Ramos (cell line): ENCODE data around the gene DMAC2L.

Experiments
- in situ Hi-C: fragments of 300-500 bp; cut with MboI; formaldehyde crosslinking; loops from one replicate; pipeline ENCODE4 v1.14.3; 2022; ENCODE audit warnings: low sequenced_read_pairs; ENCODE audit not compliant: unreplicated experiment

DMAC2L gene

DNA sequence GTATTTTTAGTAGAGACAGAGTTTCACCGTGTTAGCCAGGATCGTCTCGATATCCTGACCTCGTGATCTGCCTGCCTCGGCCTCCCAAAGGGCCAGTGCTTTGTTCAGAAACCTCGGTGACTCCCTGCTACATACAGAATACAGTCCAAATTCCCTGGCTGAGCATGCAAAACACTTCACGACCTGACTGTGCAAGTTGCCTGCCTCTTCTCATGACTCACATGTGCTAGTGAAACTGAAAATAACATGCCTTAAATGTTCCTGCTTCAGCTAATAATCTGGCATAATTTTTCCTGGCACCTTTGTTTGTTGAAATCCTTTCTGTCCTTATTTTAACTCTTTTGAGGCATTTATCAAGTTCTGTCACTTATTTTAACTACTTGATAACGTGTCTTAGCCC lies 8.2 kb downstream of the DMAC2L start:
- in situ Hi-C loops, result loop anchor here (5.0 kb wide), 1 partner anchor 207 kb away; no protein-coding TSS in a partner anchor

DNA sequence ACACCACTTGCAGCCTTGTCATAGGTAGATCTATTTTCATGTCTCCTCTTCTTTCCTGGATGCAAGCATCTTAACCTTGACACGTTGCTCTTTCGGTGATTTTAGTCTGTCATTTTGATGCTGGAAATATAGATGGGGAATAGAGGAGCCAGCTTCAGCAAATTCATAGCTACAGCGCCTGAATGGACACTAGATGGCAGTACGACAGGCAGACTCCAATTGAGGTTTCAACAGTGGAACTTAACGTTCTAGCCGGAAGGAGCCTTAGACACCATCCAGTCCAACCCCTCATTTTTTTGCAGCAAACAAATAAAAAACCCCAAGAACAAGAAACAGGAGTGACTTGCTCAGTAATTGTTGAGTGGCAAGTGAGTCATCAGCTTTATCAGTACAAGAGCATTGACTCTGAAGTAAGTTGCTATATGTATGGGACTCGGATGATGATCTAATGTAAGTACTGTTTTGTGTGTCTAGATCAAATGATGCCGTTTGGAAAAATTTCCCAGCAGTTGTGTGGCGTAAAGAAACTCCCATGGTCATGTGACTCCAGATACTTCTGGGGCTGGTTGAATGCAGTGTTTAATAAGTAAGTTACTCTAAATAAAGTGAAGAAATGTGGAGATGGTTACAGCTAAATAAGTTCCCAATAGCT lies 9.0 kb downstream of the DMAC2L start:
- in situ Hi-C loops, result loop anchor here (5.0 kb wide), 1 partner anchor 206 kb away; no protein-coding TSS in a partner anchor

DNA sequence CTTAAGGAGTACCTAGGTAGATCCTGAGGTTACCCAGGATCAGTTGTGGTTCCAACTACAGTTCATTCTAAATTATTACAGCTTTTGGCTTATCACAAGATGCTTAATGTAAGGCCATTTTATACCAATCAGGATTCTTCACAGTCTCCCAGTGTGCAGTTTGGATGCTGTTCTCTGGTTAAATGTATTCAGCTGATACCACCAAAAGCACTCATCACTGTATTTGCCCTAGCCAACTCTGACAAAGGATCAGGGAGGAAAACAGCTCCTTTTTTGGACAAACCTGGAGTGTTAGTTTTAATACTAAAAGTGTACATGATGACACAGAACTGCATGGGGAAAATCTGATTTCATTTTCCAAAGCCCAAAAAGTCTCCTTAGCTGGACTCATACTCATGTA lies 19.5 kb downstream of the DMAC2L start:
- in situ Hi-C loops, result no loop called here

DNA sequence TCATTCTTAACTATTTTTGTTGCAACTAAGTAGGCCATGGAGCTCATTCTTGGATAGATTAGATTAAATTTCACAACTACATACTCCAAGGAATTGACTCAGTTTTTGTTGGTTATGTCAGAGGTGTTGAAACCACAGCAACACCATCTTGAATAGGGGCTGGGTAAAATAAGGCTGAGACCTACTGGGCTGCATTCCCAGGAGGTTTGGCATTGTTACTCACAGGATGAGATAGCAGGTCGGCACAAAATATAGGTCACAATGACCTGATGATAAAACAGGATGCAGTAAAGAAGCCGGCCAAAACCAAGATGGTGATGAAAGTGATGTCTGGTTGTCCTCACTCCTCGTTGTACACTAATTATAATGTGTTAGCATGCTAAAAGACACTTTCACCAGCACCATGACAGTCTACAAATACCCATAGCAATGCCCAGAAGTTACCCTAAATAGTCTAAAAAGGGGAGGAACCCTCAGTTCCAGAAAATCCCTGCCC lies 20.9 kb downstream of the DMAC2L start:
- in situ Hi-C loops, result no loop called here

DNA sequence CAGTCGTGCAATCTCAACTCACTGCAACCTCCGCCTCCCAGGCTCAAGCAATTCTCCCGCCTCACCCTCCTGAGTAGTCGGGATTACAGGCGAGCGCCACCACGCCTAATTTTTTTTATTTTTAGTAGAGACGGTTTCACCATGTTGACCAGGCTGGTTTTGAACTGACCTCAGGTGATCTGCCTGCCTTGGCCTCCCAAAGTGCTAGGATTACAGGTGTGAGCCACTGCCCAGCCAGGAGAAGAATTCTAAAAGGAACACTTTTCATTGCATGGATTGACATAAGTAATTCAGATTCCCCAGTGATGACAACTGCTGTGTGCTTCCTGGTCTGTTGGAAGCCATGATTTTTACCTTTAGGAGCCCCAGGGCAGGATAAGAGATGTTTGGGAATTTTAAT lies 22.1 kb downstream of the DMAC2L start:
- in situ Hi-C loops, result no loop called here

DNA sequence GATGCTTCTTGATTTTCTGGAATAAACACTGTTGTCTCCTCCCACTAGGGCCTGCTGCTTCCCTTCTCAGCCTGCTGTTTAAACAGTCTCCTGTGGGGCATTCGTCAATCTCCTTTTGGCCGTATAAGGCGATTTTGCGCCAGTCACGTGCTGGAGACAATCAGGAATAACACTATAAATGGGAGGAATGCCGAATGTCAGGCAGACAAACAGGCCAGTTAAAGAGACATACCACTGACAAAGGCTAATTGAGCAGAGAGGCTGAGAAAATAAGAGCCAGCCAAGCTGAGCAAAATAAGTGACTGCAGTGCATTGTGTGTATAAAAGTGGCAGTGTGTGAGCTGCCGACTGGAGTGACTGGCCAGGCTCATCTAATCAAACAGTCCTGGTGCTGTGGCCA lies 23.3 kb downstream of the DMAC2L start:
- in situ Hi-C loops, result no loop called here

DNA sequence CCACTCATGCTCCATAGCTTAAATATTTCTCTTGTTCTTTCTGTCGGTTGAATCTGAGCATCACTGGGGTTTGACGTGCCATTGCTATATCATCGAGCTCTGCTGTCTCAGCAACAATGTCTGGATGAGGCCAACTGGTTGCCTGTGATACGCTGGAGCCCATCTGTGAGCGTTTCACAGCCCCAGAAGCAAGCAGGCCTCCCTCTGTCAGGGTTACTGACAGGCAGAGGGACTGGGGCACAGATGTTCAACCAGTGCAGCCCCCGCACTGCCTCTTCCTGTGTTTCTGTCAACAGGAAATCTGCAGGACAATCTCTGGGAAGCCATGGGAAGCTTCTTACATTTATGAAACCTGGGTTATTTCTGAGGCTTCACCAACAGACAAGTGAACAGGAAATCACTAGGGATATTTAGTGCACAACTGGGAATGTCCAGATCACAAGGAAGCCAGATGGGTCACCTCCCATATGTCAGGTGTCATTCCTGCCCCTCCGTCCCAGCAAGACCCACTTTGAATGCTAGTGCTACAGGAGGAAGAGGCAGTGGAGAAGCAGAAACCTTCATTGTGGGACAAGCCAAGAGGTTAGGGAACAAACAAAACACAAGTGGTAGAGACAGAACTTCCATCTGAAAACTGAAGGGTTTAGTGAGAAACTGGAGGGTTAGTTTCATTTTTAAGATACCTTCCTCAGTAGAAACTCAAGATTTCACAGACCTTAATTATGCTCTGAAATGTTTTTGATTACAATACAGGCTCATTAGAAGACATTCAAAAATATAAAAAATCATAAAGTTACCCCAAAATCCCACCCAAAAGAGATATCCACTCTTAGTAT lies 24.1 kb downstream of the DMAC2L start:
- in situ Hi-C loops, result no loop called here

DNA sequence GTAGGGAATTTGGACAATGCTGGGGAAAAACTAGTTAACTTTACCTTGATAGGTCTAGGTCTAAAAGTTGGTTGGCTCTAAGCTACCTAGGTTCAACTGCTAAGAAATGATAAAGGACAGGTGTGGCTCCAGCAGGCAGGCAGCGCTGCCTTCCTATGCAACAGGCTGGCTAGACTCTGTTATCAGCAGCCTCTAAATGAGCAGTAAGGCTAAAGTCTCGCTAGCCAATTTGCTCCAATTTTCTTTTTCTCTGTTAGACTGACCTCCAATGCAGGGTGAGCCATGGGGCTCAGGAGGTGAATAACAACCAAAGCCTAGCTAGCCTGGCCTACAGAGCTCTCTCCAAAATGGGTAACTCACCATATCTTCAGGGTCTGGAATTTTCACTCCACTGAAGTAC lies 26.5 kb downstream of the DMAC2L start:
- in situ Hi-C loops, result no loop called here

DNA sequence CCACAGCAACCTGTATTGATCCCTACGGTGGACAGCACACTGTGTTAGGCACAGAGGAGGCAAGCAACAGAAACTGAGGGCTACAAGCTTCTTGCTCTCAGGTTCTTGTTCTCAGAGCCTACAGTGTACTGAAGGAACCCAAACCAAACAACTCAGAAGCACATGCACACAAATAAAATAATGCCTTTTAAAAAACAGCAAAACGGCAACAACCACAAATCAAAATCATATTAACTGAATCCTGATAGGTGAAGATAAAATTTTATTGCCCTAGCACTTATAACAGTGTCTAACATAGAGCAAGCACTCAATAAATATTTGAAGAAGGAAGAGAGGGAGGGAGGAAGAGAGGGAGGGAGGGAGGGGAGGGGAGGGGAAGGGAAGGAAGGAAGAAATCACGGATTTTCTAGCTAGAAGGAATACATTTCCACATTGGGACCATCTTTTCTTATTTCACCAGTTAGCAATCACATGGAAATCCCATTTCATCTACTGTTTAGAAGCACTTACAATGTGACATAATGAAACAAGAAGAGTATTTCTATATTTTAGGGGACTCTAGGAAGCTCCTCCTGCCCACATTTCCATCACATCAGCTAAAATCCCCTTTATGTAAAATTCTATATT lies 27.2 kb downstream of the DMAC2L start:
- in situ Hi-C loops, result no loop called here

DNA sequence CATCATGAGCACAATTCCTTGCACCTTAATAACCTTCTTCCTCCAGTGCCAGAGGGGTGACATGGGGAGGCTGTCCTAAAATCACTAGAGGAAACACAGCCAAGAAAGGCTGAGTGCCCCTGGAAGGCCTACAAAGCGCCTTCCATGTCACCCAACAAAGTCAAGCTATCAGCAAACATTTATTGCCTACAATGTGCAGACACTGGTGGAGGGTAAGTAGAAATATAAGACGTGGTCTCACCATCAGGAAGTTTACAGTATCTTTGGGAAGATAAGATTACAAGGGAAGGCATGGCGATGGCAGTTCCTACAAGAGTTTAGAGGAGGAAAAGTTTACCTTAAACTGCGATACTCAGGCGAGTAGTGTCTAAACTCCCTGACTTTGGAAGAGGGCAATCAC lies 27.9 kb downstream of the DMAC2L start:
- in situ Hi-C loops, result no loop called here

DNA sequence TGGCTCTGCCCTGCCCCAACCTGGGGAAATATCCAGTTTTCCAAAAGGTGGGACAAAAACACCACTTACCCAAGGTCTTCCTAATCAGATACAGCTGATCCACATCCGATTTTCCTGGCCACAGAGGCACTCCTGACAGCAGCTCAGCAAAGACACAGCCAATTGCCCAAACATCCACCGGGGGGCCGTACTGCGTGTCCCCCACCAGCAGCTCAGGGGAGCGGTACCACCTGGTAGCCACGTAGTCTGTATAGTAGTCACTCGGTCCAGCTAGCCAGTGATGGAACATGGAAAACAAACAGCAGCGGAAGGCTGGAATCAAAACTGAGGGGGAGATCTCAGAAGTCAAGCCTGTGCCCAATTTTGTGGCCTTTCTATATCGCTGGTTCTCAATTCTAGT lies 28.8 kb downstream of the DMAC2L start:
- in situ Hi-C loops, result no loop called here

DNA sequence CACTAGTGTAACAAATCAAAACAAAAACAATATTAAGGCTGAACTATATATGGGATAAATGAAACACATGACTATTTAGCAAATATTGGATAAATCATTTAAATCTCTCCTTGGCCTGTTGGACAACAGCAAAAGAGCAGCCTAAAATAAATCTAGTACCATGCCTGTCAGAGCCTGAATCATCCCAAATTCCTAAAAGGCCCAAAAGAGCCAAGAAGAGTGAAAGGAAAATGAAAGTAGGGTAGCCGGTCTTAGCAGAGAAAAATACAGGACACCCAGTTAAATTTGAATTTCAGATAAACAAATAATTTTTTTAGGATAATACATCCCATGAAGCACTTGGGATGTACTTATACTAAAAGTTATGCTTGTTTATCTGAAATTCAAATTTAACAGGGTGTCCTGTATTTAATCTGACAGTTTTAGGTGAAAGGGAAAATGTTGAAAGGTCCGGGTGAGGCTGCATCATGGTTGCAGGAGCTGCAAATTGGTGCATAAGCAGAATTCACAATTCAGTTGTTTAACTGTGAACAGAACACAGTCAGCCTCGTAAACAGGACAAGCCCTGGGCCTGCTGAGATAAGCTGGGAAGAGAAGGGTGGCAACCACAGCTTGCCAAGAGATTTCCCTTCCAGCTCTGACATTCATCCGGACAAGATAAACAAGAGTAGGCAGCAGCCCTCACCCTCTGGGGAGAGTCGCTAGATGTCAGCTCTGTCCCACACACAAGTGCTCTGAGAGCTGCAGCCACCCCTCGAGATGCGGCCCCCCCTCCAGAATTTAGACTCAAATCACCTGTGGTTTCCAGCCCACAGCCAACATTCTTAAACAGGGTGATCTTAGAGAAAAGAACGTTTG lies 30.3 kb downstream of the DMAC2L start:
- in situ Hi-C loops, result no loop called here

DNA sequence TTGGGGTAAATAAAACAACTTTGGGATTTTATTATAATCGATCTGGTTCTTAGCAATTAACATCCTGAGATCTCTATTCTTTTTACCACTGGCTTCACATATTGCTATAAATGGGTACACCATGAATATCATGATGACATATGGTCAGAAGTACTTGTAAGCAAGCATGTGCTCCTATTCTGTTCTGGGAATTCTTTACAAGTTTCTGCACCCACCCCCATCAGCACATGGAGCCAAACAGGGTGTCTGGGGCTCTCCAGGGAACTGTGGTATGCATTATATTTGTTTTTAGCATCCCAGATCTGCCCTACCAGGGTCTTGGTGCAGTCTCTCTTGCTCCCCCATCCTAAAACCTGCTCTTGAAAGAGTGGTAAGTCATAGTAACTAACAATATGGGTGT lies 31.3 kb downstream of the DMAC2L start:
- in situ Hi-C loops, result no loop called here

DNA sequence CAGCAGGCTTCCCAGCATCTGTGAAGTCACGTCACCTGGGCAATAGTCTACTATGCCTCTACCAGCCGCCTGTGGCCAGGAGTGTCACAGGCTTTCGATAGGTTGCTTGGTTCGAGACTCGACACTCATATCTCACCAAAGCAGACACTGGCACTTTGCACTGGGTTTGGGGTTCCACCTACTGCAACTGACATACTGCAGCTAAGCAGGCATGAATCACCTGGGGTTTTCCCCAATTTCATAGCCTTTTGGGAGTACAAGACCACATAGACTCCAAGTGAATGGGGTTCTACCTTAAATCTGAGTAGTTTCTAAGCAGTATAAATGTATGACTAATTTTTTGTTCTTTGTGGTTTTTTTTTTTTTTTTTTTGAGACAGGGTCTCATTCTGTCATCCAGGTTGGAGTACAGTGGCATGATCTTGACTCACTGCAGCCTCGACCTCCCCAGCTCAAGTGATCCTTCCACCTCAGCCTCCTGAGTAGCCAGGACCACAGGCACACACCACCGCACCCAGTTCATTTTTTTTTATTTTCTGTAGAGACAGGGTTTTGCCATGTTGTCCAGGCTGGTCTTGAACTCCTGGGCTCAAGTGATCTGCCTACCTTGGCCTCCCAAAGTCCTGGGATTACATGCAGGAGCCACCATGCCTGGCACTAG lies 32.1 kb downstream of the DMAC2L start:
- in situ Hi-C loops, result no loop called here

DNA sequence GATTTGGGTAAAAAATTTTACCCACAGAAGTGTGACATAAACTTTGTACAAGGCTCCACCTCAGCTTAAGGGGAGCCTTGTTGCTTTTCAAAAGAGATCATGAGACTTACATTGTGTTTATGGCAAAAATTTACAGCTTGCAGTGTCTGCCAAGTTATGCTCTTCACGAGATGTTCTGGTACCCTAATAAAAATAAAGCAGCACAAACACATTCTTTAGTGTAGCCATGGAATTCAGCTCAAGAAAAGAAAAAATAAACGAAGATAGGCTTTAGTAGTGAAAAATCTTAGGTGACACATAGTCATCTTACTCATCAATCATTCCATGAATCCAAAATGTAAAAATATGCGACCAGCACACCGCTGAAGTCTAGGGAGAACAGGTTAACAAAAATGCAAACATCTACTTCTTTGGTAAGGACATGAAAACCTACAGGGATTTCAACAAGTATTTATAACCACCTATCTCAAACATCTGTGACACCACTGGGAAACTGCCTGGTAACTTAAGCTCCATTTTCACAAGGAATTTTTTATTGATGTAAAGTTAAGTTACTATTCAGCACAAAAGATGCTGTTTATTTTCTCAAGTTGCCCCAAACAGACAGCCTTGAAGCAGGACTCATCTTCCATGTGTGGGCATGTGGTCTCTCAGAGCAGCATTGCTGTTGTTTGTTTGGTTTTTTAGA lies 32.9 kb downstream of the DMAC2L start:
- in situ Hi-C loops, result no loop called here

DNA sequence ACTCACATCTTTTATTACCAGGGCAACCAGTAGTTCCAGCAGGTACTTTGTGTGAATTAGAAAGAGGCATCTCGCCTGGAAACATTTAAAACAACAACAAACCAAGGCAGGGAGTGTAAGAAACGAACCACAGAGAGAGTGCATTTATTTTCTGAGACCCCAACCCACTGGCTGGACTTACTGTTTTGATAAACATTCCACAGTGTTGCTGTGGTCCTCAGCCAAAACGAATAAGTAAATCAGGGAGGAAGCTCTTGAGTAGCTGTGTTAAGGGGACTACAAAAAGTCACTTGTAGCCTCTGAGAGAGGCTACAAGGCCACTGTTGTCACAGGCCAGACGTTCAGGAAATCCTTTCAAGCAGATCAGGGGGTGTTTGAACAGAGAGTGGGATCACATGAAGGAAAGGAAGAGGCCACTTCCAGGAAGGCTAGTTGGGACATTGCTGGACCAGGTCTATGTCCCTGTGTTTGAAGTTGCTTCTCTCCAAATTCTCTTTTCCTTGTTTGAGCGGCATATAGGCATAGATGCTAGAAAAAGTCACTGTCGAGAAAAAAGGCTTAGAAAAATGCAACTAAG lies 33.8 kb downstream of the DMAC2L start:
- in situ Hi-C loops, result no loop called here

DNA sequence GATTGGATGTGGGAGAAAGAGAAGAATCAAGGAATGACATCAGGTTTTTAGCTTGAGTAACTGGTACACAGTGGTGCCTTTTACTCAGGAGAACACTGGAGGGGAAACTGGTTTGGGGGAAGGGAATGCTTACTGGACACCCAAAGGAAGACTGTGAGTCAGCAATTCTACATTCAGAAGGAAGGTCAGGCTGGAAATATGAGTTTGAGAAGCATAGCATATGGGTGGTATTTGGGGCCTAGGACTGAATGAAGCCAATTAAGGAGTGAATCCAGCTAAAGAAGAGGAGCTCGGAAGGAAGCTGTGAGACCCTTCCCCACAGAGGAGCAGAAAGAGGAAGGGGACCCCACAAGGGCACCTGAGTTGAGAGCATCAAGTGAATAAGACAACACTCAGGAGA lies 35.4 kb downstream of the DMAC2L start:
- in situ Hi-C loops, result no loop called here

DNA sequence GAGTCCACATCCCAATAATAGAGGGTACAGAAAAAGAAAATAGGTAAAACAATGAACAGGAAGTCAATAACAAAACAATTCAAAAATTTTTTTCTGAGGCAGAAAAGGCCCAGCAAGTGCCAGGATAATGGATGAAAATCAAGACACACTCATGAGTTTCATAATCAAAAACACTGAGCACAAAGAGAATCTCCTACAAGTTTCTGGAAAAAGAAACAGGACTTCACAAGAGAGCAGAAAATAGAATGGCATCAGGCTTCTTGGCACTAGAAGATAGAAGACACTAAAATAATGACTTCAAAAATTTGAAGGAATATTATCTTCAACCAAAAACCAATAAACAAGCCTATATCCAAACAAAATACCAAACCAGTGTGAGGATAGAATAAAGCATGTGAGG lies 36.8 kb downstream of the DMAC2L start:
- in situ Hi-C loops, result no loop called here

DNA sequence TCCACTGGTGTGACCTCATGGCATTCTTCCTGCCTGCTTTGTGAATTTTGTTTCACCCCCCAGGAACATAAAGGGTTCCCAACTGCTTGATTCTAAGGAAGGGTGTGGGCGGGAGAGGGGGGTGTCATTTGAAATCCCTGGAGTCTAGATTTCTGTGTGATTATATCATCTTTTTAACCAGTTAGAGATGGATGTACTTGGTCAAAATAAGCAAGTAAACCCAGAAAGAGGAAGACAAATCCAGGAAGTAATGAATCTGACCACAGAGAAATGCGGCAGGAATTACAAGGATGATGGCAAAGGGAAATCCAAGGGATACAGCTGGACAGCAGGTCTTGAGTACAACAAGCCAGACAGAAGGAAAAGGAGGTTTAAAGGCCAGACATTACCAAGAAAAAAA lies 38.9 kb downstream of the DMAC2L start:
- in situ Hi-C loops, result no loop called here
